ENCODE measurements around the gene IDI1. TPM values are rescaled to one million over a fixed set of nuclear protein-coding genes. Genes with fewer than 3 reads are reported as not detected.

IDI1 gene
- 96.5 and 111 TPM in 2 replicates for total RNA-seq

DNA sequence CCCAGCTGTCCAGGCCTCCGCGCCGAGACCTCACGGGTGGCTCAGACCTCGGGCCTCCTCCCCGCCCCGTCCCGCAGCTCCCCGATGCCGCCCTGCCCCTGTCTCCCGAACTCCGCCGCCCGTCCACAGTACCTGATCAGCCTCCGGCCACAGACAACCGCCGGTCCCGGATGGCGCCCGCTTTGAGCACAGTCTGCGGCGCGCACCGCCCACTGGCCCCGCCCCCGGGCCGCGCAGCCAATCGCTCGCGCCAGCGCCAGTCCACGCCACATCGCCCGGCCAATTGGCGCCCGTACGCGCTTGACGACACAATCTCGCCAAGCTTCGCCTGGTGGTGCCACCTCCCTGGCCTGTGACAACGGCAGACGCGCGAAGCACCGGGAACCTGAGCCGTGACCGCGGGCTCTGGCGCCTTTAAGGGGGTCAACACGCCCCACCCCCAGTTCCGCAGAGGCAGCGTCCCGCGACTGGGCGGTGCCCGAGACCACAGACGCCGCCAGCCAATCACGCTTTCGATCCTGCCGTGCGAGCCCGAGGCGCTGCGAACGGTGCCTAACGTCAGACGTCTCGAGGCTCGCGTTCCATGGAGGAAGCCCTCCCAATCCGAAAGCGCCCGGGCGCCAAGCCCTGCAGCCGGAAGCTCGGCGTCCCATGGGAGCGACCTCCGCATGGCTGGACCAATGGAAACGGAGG lies at the start of gene IDI1:
Gene IDI1, minus strand, starts transcription at position 388 of the 693 bp plus-strand sequence. Its CDS starts 116 bp downstream, at position 272.

DNA sequence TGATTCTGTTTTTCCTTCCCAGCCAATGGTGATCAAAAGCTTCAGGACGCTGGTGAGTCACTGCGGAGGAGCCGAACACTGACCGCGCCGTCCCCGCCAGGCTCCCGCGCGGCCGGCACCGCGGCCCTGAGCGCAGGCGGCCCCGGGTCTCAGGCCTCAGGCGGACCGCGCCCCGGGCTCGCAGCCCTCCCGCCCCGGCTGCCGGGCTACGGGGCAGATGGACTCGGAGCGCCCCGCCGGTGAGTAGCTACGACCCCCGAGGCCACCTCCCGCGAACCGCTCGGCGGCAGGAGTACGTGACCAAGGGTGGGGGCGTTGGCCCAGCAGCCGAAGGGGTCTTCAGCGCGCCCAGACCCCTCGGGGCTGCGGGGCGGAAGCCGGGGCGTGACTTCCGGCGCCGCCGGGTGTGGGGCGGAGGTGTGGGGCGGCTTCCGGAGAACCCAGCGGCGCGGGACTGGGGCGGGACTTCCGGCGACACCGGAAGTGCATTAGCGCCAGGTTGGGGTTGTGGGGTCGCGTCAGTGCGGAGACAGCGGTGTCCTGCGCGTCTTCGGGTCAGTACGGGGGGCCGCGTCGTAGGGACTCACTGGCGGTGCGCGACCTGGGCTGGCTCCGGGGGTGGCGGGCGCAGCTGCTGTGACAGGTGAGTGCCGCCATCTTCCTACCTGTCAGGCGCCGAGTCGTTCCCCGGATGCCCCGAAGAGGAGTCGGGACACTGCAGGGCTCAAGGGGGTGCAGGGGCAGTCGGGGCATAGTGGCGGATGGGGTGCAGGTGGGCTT lies 7.6 kb upstream of the IDI1 start, which contains the start of gene WDR37:
Gene WDR37, plus strand, starts transcription at position 60 of the 780 bp plus-strand sequence. CDS start 15,771 bp downstream, outside the sequence.

DNA sequence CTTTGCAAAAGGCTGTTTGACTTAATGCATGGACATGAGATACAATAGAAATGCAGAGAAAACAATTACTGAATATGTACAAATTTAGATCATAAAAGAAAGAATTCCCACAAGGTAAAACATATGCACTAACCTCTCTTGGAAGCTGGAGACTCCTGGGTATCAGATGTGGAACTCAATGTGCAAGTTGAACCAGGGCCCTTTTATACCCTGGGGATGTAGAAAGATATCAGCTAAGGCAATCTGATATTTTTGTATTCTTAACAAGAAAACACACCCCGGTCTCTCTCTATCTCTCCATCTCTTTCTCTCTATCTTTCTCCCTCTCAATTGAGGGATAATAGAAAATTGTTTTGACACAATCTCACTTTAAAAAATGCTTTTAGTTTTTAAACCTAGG lies 23.2 kb downstream of the IDI1 start, which contains the start of gene IDI2:
Gene IDI2, minus strand, starts transcription at position 177 of the 400 bp plus-strand sequence. CDS start 1,136 bp downstream, outside the sequence.

Other genes starting within 250 kb of the IDI1 start
- gene LARP4B, start 117.4 kb downstream of the IDI1 start, total RNA-seq, result 22.7 and 23.7 TPM in 2 replicates
- 43.2 and 45.1 TPM in 2 replicates for gene GTPBP4, start 60.7 kb downstream of the IDI1 start, total RNA-seq
- gene IDI2, start 23.3 kb downstream of the IDI1 start, total RNA-seq, result not detected in 2 replicates
- gene WDR37, start 7.3 kb upstream of the IDI1 start, total RNA-seq, result 17.0 and 24.7 TPM in 2 replicates

Measured in epithelial cell of umbilical artery (primary cell).